Measurements from ENCODE around the gene ADAR.

ADAR gene

DNA sequence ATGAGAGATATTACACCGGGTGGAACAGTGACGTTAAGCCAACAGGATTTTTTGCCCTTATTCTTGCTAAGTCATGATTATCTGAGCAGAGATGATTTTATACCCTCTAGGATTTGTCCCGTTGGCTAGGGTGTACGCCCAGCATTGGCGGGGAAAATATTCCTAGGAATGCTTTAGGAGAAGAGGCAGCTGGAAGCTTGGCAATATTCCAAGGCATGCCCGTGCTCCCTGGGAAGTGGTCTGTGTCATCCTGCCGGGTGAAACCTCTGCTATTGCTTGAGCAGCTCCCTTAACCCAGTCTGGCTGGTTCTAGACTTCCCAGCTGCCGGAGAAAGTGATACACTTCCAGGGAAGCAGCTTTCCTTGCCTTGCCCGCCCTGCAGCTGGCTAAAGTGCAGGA, 24.2 kb downstream of the ADAR start:
- DNase-seq: peak; percentile 21

DNA sequence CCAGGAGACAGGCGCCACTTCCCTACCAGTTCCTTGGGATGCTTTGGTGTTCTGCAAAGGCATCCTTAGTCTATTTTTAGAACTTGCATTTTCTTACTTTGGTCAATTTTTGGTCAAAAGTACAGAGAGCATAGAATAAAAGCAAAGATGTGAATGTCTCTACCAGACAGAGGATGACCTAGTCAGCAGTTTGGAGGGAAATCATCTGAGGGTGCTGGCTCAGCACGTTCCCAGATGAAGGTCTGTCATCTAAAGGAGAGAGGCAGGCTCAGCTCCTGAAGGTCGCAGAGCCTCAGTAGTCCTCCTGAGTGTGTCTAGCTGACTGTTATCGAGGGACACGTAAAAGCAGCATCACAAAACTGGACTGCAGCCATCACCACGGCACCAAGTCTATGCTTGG, 25.1 kb downstream of the ADAR start:
- no peak for DNase-seq

DNA sequence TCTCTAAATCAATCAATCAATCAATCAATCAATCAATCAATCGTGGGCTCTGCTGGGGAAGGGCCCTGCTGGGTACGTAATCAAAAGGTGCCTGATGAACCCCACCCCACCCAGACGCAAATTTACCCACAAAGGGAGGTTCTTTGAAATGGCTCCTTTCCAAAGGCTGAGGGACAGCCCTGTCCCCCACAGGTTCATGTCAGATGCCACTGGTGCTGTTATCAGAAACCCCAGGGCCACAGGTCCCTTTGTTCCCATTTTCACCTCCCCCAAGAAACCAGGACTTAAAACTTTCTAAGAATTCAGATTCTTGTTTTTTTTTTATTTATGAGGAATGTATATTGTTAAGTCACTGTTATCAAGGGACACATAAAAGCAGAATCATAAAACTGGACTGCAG, 26.2 kb downstream of the ADAR start:
- DNase-seq: no peak

- no peak for DNase-seq
Measured at GRCh38 chr1:154579374-154579773, 28.6 kb downstream of the ADAR start.

DNA sequence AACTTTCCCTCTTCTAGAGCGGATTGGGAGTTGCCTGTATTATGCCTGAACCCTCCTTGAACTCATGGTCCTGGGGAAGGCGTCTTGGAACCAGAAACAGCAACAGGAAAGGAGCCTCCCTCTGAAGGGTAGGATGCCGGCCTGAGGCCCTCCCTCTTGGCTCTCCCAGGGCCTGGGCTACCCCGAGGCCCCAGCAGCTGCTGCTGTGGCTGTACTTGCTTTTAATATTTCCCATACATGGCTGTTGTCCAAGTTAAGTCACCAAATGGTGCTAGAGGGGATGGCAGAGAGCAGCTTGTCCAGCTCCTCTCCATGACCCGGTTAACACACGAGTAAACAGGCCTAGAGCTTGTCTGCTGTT, 29.9 kb downstream of the ADAR start:
- DNase-seq: no peak

GRCh38 chr1:154577346-154578057, 30.5 kb downstream of the ADAR start:
- no peak for DNase-seq

- DNase-seq: no peak
Measured at GRCh38 chr1:154575951-154576566, 31.9 kb downstream of the ADAR start.

- no peak for DNase-seq
Measured at GRCh38 chr1:154575147-154575927, 32.6 kb downstream of the ADAR start.

DNA sequence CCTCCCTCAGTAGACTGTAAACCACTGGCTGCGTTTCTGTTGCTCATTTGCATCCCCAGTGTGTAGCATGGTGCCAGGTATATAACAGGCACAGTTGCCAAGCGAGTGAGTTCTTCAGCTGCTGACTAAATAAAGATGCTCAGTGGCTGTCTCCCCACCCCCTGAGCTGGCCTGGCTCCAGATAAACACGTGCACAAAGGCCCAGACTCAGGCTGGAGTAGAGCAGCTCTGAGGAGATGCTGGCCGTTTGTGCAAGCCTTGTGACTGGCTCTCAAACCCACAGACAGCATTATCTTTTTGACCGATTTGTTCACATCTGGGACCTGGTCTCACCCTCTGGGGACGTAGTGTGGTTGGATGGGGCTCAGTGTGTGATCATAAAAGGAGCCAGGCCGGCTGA, 33.3 kb downstream of the ADAR start:
- no peak for DNase-seq

DNA sequence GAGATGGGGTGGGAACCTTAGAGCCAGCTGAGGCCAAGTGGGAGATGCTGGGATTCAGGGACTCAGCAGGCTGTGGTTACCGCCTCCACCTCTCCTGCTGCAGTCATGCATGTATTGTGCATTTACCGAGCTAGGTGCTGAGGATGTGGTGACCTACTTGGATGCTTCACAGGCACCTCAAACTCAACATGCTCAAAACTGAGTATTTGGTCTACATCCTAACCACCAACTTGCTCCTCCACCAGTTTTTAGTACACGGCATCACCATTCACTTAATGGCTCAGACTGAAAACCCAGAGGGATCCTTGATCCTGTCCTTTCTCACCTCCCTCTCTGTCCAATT, 34.8 kb downstream of the ADAR start:
- no peak for DNase-seq

GRCh38 chr1:154572468-154573167, 35.4 kb downstream of the ADAR start:
- DNase-seq: no peak

DNA sequence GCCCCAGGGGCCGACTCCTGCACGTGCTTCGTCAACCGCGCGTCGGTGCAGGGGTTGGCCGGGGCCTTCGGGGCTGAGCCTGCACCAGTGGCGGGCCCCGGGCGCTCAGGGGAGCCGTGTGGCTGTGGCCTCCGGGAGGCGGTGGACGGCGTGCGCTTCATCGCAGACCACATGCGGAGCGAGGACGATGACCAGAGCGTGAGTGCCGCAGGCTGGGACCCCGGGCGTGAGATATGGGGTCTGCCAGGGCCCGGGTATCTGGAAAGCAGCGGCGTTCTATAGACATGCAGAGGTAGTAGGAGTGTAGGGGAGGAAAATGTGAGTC, 36.1 kb downstream of the ADAR start:
- DNase-seq: no peak

DNA sequence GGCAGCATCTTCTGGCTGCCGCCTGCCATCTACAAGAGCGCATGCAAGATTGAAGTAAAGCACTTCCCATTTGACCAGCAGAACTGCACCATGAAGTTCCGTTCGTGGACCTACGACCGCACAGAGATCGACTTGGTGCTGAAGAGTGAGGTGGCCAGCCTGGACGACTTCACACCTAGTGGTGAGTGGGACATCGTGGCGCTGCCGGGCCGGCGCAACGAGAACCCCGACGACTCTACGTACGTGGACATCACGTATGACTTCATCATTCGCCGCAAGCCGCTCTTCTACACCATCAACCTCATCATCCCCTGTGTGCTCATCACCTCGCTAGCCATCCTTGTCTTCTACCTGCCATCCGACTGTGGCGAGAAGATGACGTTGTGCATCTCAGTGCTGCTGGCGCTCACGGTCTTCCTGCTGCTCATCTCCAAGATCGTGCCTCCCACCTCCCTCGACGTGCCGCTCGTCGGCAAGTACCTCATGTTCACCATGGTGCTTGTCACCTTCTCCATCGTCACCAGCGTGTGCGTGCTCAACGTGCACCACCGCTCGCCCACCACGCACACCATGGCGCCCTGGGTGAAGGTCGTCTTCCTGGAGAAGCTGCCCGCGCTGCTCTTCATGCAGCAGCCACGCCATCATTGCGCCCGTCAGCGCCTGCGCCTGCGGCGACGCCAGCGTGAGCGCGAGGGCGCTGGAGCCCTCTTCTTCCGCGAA, 36.6 kb downstream of the ADAR start:
- DNase-seq: no peak

DNA sequence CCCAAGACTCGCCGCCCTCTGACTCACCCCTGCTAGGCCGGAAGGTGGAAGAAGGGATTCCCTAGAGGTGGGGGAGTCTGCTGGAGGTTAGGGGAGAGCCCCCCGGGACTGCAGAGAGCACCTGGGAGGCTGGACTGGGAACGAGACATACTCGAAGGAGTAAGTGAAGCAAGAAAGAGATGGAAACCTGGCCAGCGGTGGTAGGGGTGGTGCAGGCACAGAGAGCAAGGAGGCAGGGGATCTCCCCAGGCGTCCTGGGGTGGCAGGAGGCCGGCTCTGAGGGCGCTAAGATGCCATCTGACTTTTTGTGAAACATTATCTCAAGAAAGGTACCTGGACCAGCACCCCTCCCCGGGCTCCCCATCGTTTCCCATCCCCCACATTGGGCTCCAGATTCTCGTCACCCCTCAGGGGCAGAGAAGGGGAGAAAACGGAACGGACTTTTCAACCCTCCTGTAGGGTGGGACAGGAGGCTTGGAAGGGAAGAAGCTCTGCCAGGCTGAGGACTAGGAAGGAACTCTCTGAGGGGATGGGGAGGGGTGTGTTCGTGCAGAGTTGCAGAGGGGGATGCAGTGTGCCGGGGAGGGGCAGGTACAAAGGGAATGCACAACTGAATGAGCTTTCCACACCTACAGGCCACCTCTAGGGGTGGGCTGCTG, 39.7 kb downstream of the ADAR start:
- no peak for DNase-seq

DNA sequence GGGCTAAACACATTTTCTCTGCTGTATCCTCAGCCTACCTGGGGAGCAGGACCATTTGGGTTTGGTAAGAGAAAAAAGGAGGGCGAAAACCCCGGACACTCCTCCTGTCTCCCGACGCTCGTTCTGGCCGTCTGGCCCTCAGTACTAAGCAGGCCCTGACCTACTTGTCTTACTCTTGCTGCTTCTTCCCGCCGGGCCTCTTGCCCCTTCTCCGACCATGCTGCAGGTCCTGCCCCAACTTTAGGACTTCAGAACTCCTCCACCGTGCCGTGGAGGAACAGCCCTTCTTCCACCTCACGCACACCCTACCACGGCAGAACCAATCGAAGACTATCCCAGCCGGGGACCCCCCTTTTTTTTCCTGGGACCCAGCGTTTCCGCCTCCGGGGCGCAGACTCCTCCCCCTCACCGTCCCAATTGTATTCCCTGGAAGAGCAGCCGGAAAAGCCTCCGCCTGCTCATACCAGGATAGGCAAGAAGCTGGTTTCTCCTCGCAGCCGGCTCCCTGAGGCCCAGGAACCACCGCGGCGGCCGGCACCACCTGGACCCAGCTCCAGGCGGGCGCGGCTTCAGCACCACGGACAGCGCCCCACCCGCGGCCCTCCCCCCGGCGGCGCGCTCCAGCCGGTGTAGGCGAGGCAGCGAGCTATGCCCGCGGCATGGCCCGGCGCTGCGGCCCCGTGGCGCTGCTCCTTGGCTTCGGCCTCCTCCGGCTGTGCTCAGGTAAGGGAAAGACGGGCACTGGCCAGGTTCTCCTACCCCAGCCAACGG, 40.4 kb downstream of the ADAR start, which contains the start of gene CHRNB2:
Gene CHRNB2 (plus strand): TSS at position 393 of the 771 bp plus-strand sequence. CDS start 267 bp downstream, at position 660.
- DNase-seq: peak; percentile 30

DNA sequence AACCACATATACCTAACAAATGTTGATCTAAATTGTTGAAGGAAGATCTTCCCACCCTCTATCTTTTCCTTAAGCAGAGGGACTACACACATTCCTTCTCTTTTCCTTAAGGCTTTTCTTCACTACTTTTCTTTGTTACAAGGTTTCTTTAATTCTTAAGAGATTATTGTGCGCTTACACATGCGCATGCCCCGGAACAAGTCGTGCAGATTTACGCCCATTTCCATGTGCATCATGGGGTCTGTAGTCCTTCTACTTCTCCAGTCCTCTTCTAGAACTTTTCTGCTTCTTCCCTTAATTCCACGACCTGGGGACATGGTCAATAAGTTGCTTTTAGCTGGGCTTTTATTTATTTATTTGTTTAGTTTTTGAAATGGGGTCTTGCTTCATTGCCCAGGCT, 42.1 kb downstream of the ADAR start:
- no peak for DNase-seq

DNA sequence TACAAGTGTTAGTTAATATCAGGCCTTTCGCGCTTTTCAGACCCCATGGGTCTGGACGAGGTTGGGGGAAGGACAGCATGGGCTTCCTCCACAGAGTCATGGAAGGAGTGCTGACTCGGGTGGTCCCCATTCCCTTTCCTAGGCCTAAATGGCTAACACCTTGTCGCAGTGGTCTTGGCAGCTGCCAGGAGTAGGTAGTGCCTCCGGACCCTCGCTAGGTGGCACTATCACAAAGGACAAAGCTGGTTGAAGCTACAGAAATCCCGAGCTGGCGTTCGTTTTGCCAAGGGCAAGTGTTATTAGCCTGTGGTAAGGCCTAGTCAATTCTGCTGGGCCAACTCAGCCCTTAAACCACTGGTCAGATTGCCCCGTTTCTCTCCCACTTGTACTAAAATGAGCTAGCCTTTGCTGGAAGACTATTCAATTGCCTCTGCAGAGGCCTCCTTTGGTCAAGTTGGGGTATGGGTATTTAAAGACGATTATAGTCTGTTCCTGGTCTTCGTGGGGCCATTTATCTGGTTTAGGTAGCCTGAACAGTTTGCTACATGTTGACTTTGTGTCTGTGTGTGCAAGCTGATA, 48.4 kb downstream of the ADAR start:
- peak; percentile 84 for DNase-seq

GRCh38 chr1:154558720-154559465, 49.1 kb downstream of the ADAR start:
- peak; percentile 98 for DNase-seq

- DNase-seq: peak; percentile 22
Measured at GRCh38 chr1:154557939-154558719, 49.9 kb downstream of the ADAR start, which contains the start of gene UBE2Q1. Gene UBE2Q1, minus strand, starts transcription at chr1:154558662. Its CDS starts 109 bp downstream, at chr1:154558553.

All from HCEC 1CT (cell line).